CD14-positive monocyte (primary cell): ENCODE data around the gene IFITM2. TPM values are rescaled to one million over a fixed set of nuclear protein-coding genes. Genes with fewer than 3 reads are reported as not detected.
"Not testable (repeated sequence)": the region's sequence is repeated elsewhere in the genome, so short reads cannot be mapped to it uniquely, and the experiment has no call there.

Experiments used
- DNase-seq, 3 donors: peaks; one replicate each; pipeline ENCODE4 v3.0.0-alpha.2; 2011 to 2022
- H2AFZ ChIP-seq: 2 replicates; pipeline ENCODE4 v1.6.0; 2012; ENCODE audit warnings: mild to moderate bottlenecking, low read depth, low read length, inconsistent platforms; ENCODE audit not compliant: insufficient read depth, poor library complexity, severe bottlenecking
- H3K27ac ChIP-seq, 2 donors: 1 replicate in 1 of 2; 2 replicates in 1 of 2; pipeline ENCODE4 v1.5.1; 2012 to 2013; ENCODE audit warnings: low read length in 2 of 2, control low read depth in 1 of 2, inconsistent platforms in 1 of 2, low read depth in 1 of 2, mild to moderate bottlenecking in 1 of 2
- H3K27me3 ChIP-seq, 2 donors: one replicate each; pipeline versions ENCODE4 v1.6.0 to v1.6.1; 2011 to 2013; ENCODE audit warnings: low read length in 2 of 2; ENCODE audit not compliant: control insufficient read depth in 2 of 2, insufficient read depth in 2 of 2
- H3K36me3 ChIP-seq, 2 donors: replicated peaks in 1 of 2; 1 replicate in 1 of 2; 2 replicates in 1 of 2; pipeline versions ENCODE4 v1.5.1 to v1.6.1; 2012 to 2013; ENCODE audit warnings: low read length in 2 of 2, control low read depth in 1 of 2, inconsistent platforms in 1 of 2, mild to moderate bottlenecking in 1 of 2; ENCODE audit not compliant: insufficient read depth in 2 of 2, control insufficient read depth in 1 of 2
- H3K4me1 ChIP-seq, 2 donors: 1 replicate in 1 of 2; 2 replicates in 1 of 2; pipeline versions ENCODE4 v1.5.1 to v1.6.1; 2012 to 2013; ENCODE audit warnings: low read length in 2 of 2, control low read depth in 1 of 2, inconsistent platforms in 1 of 2, mild to moderate bottlenecking in 1 of 2, moderate library complexity in 1 of 2; ENCODE audit not compliant: insufficient read depth in 2 of 2, control insufficient read depth in 1 of 2
- H3K4me2 ChIP-seq: replicated peaks from 2 replicates; pipeline ENCODE3; 2012; ENCODE audit warnings: low read length, moderate library complexity, mild to moderate bottlenecking; ENCODE audit not compliant: poor library complexity, severe bottlenecking; ENCODE audit errors: extremely low read depth
- H3K4me3 ChIP-seq, 3 experiments: fragments of 200-600 bp in 1 of 3; sonication (generic) in 1 of 3; replicated peaks in 1 of 3; 1 replicate in 2 of 3; 2 replicates in 1 of 3; pipeline ENCODE4 v1.5.1; 2011 to 2013; ENCODE audit warnings: low read length in 3 of 3, mild to moderate bottlenecking in 3 of 3, control low read depth in 2 of 3, low read depth in 2 of 3, inconsistent platforms in 1 of 3, moderate library complexity in 1 of 3
- H3K79me2 ChIP-seq: 2 replicates; pipeline ENCODE4 v1.6.0; 2012; ENCODE audit warnings: mild to moderate bottlenecking, control low read depth, inconsistent platforms, low read length, moderate library complexity; ENCODE audit not compliant: insufficient read depth
- H3K9ac ChIP-seq: 2 replicates; pipeline ENCODE4 v1.6.0; 2017; ENCODE audit warnings: low read length, mild to moderate bottlenecking; ENCODE audit not compliant: insufficient read depth, poor library complexity, severe bottlenecking
- H3K9me3 ChIP-seq, 2 donors: replicated peaks in 1 of 2; 1 replicate in 1 of 2; 2 replicates in 1 of 2; pipeline versions ENCODE4 v1.5.1 to v1.6.1; 2012 to 2013; ENCODE audit warnings: low read length in 2 of 2, control low read depth in 1 of 2; ENCODE audit not compliant: control insufficient read depth in 1 of 2, insufficient read depth in 1 of 2
- H4K20me1 ChIP-seq: 2 replicates; pipeline ENCODE4 v1.6.0; 2012; ENCODE audit warnings: mild to moderate bottlenecking, low read length, control low read depth, moderate library complexity; ENCODE audit not compliant: insufficient read depth
- H3K27ac Mint-ChIP-seq, 7 donors: one replicate each; pipeline ENCODE4 v1.8.0; 2020; ENCODE audit warnings: mild to moderate bottlenecking in 7 of 7, mixed read lengths in 7 of 7, moderate library complexity in 6 of 7, inconsistent platforms in 2 of 7
- H3K27me3 Mint-ChIP-seq, 3 donors: one replicate each; pipeline ENCODE4 v1.8.0; 2021 to 2022; ENCODE audit warnings: low read depth in 3 of 3, mild to moderate bottlenecking in 3 of 3, mixed read lengths in 3 of 3, moderate library complexity in 3 of 3, inconsistent platforms in 1 of 3
- H3K36me3 Mint-ChIP-seq, 2 donors: one replicate each; pipeline ENCODE4 v1.8.0; 2020; ENCODE audit warnings: mixed read lengths in 2 of 2, inconsistent platforms in 1 of 2, mild to moderate bottlenecking in 1 of 2
- H3K4me1 Mint-ChIP-seq: one replicate; pipeline ENCODE4 v1.8.0; 2020; ENCODE audit warnings: mild to moderate bottlenecking, mixed read lengths
- H3K4me3 Mint-ChIP-seq, 2 donors: one replicate each; pipeline ENCODE4 v1.8.0; 2020; ENCODE audit warnings: mild to moderate bottlenecking in 2 of 2, mixed read lengths in 2 of 2, moderate library complexity in 1 of 2
- H3K9me3 Mint-ChIP-seq, 7 donors: one replicate each; pipeline ENCODE4 v1.8.0; 2020 to 2022; ENCODE audit warnings: mixed read lengths in 7 of 7, mild to moderate bottlenecking in 6 of 7, moderate library complexity in 6 of 7, inconsistent platforms in 2 of 7
- CTCF ChIP-seq: fragments of 200-600 bp; IDR thresholded peaks from one replicate; pipeline ENCODE4 v1.8.0; 2022; ENCODE audit warnings: antibody characterized with exemption, mild to moderate bottlenecking
- WGBS: methylation state at CpG from one replicate; pipeline ENCODE4 v1.1.5; 2013; ENCODE audit warnings: missing lambda C conversion rate; ENCODE audit not compliant: insufficient coverage; 5-methylcytosine and 5-hydroxymethylcytosine counted together
- intact Hi-C, 2 donors: fragments of 100-400 bp; cut with micrococcal nuclease; formaldehyde crosslinking; loops; one replicate each; pipeline versions ENCODE4 v1.15.0 to v1.15.1; 2023
- polyA plus RNA-seq, 3 donors: library from polyadenylated mRNA; depleted of rRNA in 1 of 3; unstranded in 2 of 3; stranded (reverse) in 1 of 3; fragments of 300-500 nt in 2 of 3; fragments of >200 nt in 1 of 3; fragmentation: Illumina TruSeq in 2 of 3; gene quantifications; 1 replicate in 2 of 3; 2 replicates in 1 of 3; pipeline ENCODE4 v1.2.3, GENCODE V29; 2012 to 2021

The IFITM2 gene
- polyA plus RNA-seq, 3 donors: 625 to 1,147 (median 705) TPM

- H3K4me1 Mint-ChIP-seq: peaks cover 39% of the 10 kb centered on the region
- peaks cover 2 to 3% of the 10 kb centered on the region in 2 donors for H3K36me3 Mint-ChIP-seq
- no peak overlapping the region for H3K9ac ChIP-seq
- intact Hi-C loops: no loop called here
- H3K4me1 ChIP-seq: peaks cover 22 to 34% of the 10 kb centered on the region in 2 donors
- H3K79me2 ChIP-seq: no peaks in the 10 kb centered on the region
- H3K9me3 Mint-ChIP-seq: peaks cover 15 to 24% (median 21%) of the 10 kb centered on the region in 7 donors
- H3K4me2 ChIP-seq: no peak overlapping the region
- no peaks in the 10 kb centered on the region for H3K36me3 ChIP-seq
- no peaks in the 10 kb centered on the region for H4K20me1 ChIP-seq
- WGBS: 81% methylated on average over 19 of the region's 23 CpGs
- DNase-seq: no peak
- H3K27me3 Mint-ChIP-seq: peaks cover 5 to 9% (median 8%) of the 10 kb centered on the region in 3 donors
- H3K27ac Mint-ChIP-seq: peak overlapping the region in 1 of 7 donors; percentile 68
- no peak for TF ChIP-seq CTCF
- H3K9me3 ChIP-seq: peaks cover 7 to 23% of the 10 kb centered on the region in 2 donors
- no peak overlapping the region for H3K4me3 Mint-ChIP-seq
- no peak overlapping the region for H2AFZ ChIP-seq
- H3K27me3 ChIP-seq: no peaks in the 10 kb centered on the region
- H3K4me3 ChIP-seq: no peak overlapping the region
- no peak overlapping the region for H3K27ac ChIP-seq
Observed at GRCh38 chr11:332651-333480, 25.2 kb downstream of the IFITM2 start.

- H3K36me3 ChIP-seq, H3K36me3 Mint-ChIP-seq, intact Hi-C loops, H4K20me1 ChIP-seq, H3K4me2 ChIP-seq, H2AFZ ChIP-seq, H3K27me3 Mint-ChIP-seq, H3K27me3 ChIP-seq, DNase-seq, H3K4me3 ChIP-seq, H3K27ac ChIP-seq, H3K4me3 Mint-ChIP-seq, H3K9ac ChIP-seq, H3K79me2 ChIP-seq, H3K27ac Mint-ChIP-seq: not testable (repeated sequence)
- 89% methylated on average over 9 of the region's 17 CpGs for WGBS
- H3K9me3 ChIP-seq: peaks cover 7 to 23% of the 10 kb centered on the region in 2 donors
- Mint-ChIP-seq H3K9me3 (peaks cover 15 to 24% (median 21%) of the 10 kb centered on the region in 7 donors), H3K4me1 (peaks cover 33% of the 10 kb centered on the region)
- peaks cover 19 to 26% of the 10 kb centered on the region in 2 donors for H3K4me1 ChIP-seq
Observed at GRCh38 chr11:333616-334263, 26.1 kb downstream of the IFITM2 start.
